ENCODE results near the gene TSPO. TPM values are rescaled to one million over a fixed set of nuclear protein-coding genes. Genes with fewer than 3 reads are reported as not detected.

Gene TSPO
- total and polyA plus RNA-seq, 4 donors, result 86.1 to 707 (median 284) TPM

- peak within 1 kb of the TSS; percentile 94 to 96 for H3K27ac ChIP-seq (ENCODE audit: low read depth in 1 of 2, low read length in 1 of 2)
- no peak for TF ChIP-seq CTCF (IDR thresholded peaks at IDR 0.05; ENCODE audit: control extremely low read depth, extremely low read depth)
- 1 to 6% methylated on average over 45 to 86 of the region's 87 CpGs for WGBS, 2 donors
- peak within 1 kb of the TSS; percentile 46 to 78 for H3K9ac ChIP-seq (ENCODE audit: insufficient read depth in 1 of 2, low read length in 2 of 2)
- peaks cover 0 to 3% (median 1%) of the 10 kb centered on the region in 4 donors for H3K36me3 ChIP-seq (ENCODE audit: control insufficient read depth in 4 of 4, insufficient read depth in 4 of 4, low read length in 4 of 4)
- no peaks in the 10 kb centered on the region for H3K27me3 ChIP-seq (ENCODE audit: control insufficient read depth in 3 of 3, insufficient read depth in 3 of 3, low read length in 2 of 3)
- H3K4me3 ChIP-seq, result peak within 1 kb of the TSS; percentile 70
- DNase-seq (peak; percentile 62 to 78 (median 76)), ATAC-seq (ENCODE audit: insufficient read depth, low FRiP score) (no peak)
- H3K9me3 ChIP-seq (ENCODE audit: control insufficient read depth in 4 of 4, insufficient read depth in 3 of 4, low read length in 3 of 4), result no peaks in the 10 kb centered on the region
- peaks cover 0 to 20% (median 14%) of the 10 kb centered on the region in 5 donors for H3K4me1 ChIP-seq (ENCODE audit: control insufficient read depth in 5 of 5, insufficient read depth in 5 of 5, low read length in 5 of 5)
Observed at GRCh38 chr22:43186272-43187170, 35.2 kb downstream of the TSPO start, which contains the start of gene TTLL12. TSS of gene TTLL12 (minus strand) at chr22:43187134. CDS start at chr22:43187069, 65 bp downstream.

GRCh38 chr22:43187171-43188099 lies 36.1 kb downstream of the TSPO start:
- peak; percentile 38 for TF ChIP-seq CTCF (IDR thresholded peaks at IDR 0.05; ENCODE audit: control extremely low read depth, extremely low read depth)
- peaks cover 0 to 3% (median under 1%) of the 10 kb centered on the region in 4 donors for H3K36me3 ChIP-seq (ENCODE audit: control insufficient read depth in 4 of 4, insufficient read depth in 4 of 4, low read length in 4 of 4)
- WGBS, 2 donors, result 6 to 7% methylated on average over 48 to 59 of the region's 86 CpGs
- no peaks in the 10 kb centered on the region for H3K27me3 ChIP-seq (ENCODE audit: control insufficient read depth in 3 of 3, insufficient read depth in 3 of 3, low read length in 2 of 3)
- no peaks in the 10 kb centered on the region for H3K9me3 ChIP-seq (ENCODE audit: control insufficient read depth in 4 of 4, insufficient read depth in 3 of 4, low read length in 3 of 4)
- DNase-seq (peak; percentile 96 to 99 (median 97)), ATAC-seq (ENCODE audit: insufficient read depth, low FRiP score) (peak; percentile 93)
- H3K9ac ChIP-seq (ENCODE audit: insufficient read depth in 1 of 2, low read length in 2 of 2), result peak overlapping the region; percentile 46 to 78
- H3K4me1 ChIP-seq (ENCODE audit: control insufficient read depth in 5 of 5, insufficient read depth in 5 of 5, low read length in 5 of 5), result peaks cover 0 to 20% (median 9%) of the 10 kb centered on the region in 5 donors
- H3K4me3 ChIP-seq, result peak overlapping the region; percentile 48
- H3K27ac ChIP-seq (ENCODE audit: low read depth in 1 of 2, low read length in 1 of 2), result peak overlapping the region; percentile 80 to 94

- Histone ChIP-seq H3K9ac (ENCODE audit: insufficient read depth in 1 of 2, low read length in 2 of 2) (no peak overlapping the region), H3K9me3 (ENCODE audit: control insufficient read depth in 4 of 4, insufficient read depth in 3 of 4, low read length in 3 of 4) (no peaks in the 10 kb centered on the region), H3K27me3 (ENCODE audit: control insufficient read depth in 3 of 3, insufficient read depth in 3 of 3, low read length in 2 of 3) (no peaks in the 10 kb centered on the region), H3K4me1 (ENCODE audit: control insufficient read depth in 5 of 5, insufficient read depth in 5 of 5, low read length in 5 of 5) (peaks cover 0 to 20% (median 9%) of the 10 kb centered on the region in 5 donors), H3K4me3 (no peak overlapping the region), H3K36me3 (ENCODE audit: control insufficient read depth in 4 of 4, insufficient read depth in 4 of 4, low read length in 4 of 4) (no peaks in the 10 kb centered on the region), H3K27ac (ENCODE audit: low read depth in 1 of 2, low read length in 1 of 2) (no peak overlapping the region)
- DNase-seq (no peak), ATAC-seq (ENCODE audit: insufficient read depth, low FRiP score) (no peak)
- 91 to 96% methylated on average over 5 of the region's 5 CpGs for WGBS, 2 donors
- TF ChIP-seq CTCF (IDR thresholded peaks at IDR 0.05; ENCODE audit: control extremely low read depth, extremely low read depth), result no peak
Observed at GRCh38 chr22:43188829-43189545, 37.6 kb downstream of the TSPO start.
